Prostate gland (tissue), 2 donors: ENCODE results near the gene PLEKHN1. TPM values are rescaled to one million over a fixed set of nuclear protein-coding genes. Genes with fewer than 3 reads are reported as not detected.

ENCODE experiments used
- DNase-seq: peaks from one replicate; pipeline ENCODE4 v3.0.0-alpha.2; 2019; ENCODE audit warnings: low spot score
- H3K27ac ChIP-seq, 2 donors: fragments of 200-600 bp; sonication (generic); 2 replicates each; pipeline ENCODE4 v1.5.1; 2017 to 2019
- H3K27me3 ChIP-seq: fragments of 200-600 bp; sonication (generic); replicated peaks from 2 replicates; pipeline ENCODE4 v1.5.1; 2019; ENCODE audit not compliant: insufficient read depth
- H3K36me3 ChIP-seq, 2 donors: fragments of 200-600 bp; sonication (generic); 1 replicate in 1 of 2; 2 replicates in 1 of 2; pipeline versions ENCODE4 v1.5.1 to v1.8.1; 2017 to 2019
- H3K4me1 ChIP-seq: fragments of 200-600 bp; sonication (generic); replicated peaks from 2 replicates; pipeline ENCODE4 v1.5.1; 2019
- H3K4me3 ChIP-seq, 2 donors: fragments of 200-600 bp; sonication (generic); 2 replicates each; pipeline ENCODE4 v1.5.1; 2017 to 2019
- H3K9me3 ChIP-seq: fragments of 200-600 bp; sonication (generic); 2 replicates; pipeline ENCODE4 v1.5.1; 2017
- CTCF ChIP-seq, 4 experiments: fragments of 200-600 bp in 2 of 4; fragments of 450-650 bp in 2 of 4; sonication (generic) in 2 of 4; IDR thresholded peaks; 1 replicate in 3 of 4; 2 replicates in 1 of 4; pipeline ENCODE4 v1.5.1; 2016 to 2019; ENCODE audit warnings: antibody characterized with exemption in 4 of 4, mild to moderate bottlenecking in 2 of 4, moderate library complexity in 2 of 4
- POLR2A ChIP-seq: fragments of 450-650 bp; IDR thresholded peaks from one replicate; pipeline ENCODE4 v1.6.1; 2016; ENCODE audit warnings: antibody characterized with exemption, mild to moderate bottlenecking
- POLR2AphosphoS5 ChIP-seq: sonication (generic); formaldehyde crosslinking; IDR thresholded peaks from one replicate; pipeline ENCODE4 v1.6.1; 2017; ENCODE audit warnings: antibody characterized with exemption
- WGBS: methylation state at CpG from one replicate; pipeline ENCODE4 v1.1.5; 2018; 5-methylcytosine and 5-hydroxymethylcytosine counted together
- intact Hi-C: fragments of 100-400 bp; cut with DNase I; formaldehyde crosslinking; loops from one replicate; pipeline ENCODE4 v1.14.2; 2022
- total RNA-seq, 2 donors: library from RNA; depleted of rRNA; stranded (reverse); fragments of >200 nt; gene quantifications; one replicate each; pipeline ENCODE4 v1.1.0, GENCODE V29; 2016

PLEKHN1 gene
- total RNA-seq, 2 donors from 2014 or later, result 1.4 to 6.4 TPM

- H3K4me3 ChIP-seq, result peak overlapping the region; percentile 77 to 78
- TF ChIP-seq CTCF (IDR thresholded peaks at IDR 0.05) (peak; percentile 37 to 65 (median 60)), POLR2AphosphoS5 (no peak)
- intact Hi-C loops, result no loop called here
- WGBS, result 27% methylated on average over 6 of the region's 91 CpGs
- H3K4me1 ChIP-seq, result peaks cover 10% of the 10 kb centered on the region
- DNase-seq, result peak; percentile 78
- H3K9me3 ChIP-seq, result no peaks in the 10 kb centered on the region
- H3K27ac ChIP-seq, result peak overlapping the region; percentile 86 to 97
- no peaks in the 10 kb centered on the region for H3K36me3 ChIP-seq
- no peaks in the 10 kb centered on the region for H3K27me3 ChIP-seq
Measured at GRCh38 chr1:1019122-1019999, 53.1 kb downstream of the PLEKHN1 start.

- Histone ChIP-seq H3K4me1 (peaks cover 14% of the 10 kb centered on the region), H3K9me3 (no peaks in the 10 kb centered on the region), H3K27me3 (no peaks in the 10 kb centered on the region), H3K27ac (peak within 1 kb of the TSS; percentile 86 to 97), H3K36me3 (no peaks in the 10 kb centered on the region), H3K4me3 (peak within 1 kb of the TSS; percentile 77 to 78)
- no peak for DNase-seq
- 0% methylated on average over 47 of the region's 58 CpGs for WGBS
- intact Hi-C loops, result no loop called here
- TF ChIP-seq POLR2A (peak; percentile 66), CTCF (IDR thresholded peaks at IDR 0.05) (no peak)
Measured at GRCh38 chr1:1020000-1020404, 53.7 kb downstream of the PLEKHN1 start, which contains the start of gene AGRN. Gene AGRN (plus strand): TSS chr1:1020120. CDS start chr1:1020173, 53 bp downstream.

- 0% methylated on average over 26 of the region's 59 CpGs for WGBS
- intact Hi-C loops, result no loop called here
- H3K9me3 ChIP-seq, result no peaks in the 10 kb centered on the region
- H3K4me3 ChIP-seq, result peak overlapping the region; percentile 77 to 78
- H3K36me3 ChIP-seq, result no peaks in the 10 kb centered on the region
- no peaks in the 10 kb centered on the region for H3K27me3 ChIP-seq
- no peak for DNase-seq
- H3K27ac ChIP-seq, result peak overlapping the region; percentile 47 to 97
- TF ChIP-seq CTCF (IDR thresholded peaks at IDR 0.05) (no peak), POLR2A (no peak), POLR2AphosphoS5 (no peak)
- peaks cover 17% of the 10 kb centered on the region for H3K4me1 ChIP-seq
Measured at GRCh38 chr1:1020415-1021009, 54.2 kb downstream of the PLEKHN1 start.

- intact Hi-C loops, result no loop called here
- Histone ChIP-seq H3K4me1 (peaks cover 17% of the 10 kb centered on the region), H3K36me3 (no peaks in the 10 kb centered on the region), H3K4me3 (peak overlapping the region; percentile 77 to 78), H3K9me3 (no peaks in the 10 kb centered on the region), H3K27ac (peak overlapping the region in 1 of 2 donors; percentile 97), H3K27me3 (no peaks in the 10 kb centered on the region)
- no peak for TF ChIP-seq CTCF (IDR thresholded peaks at IDR 0.05)
- no peak for TF ChIP-seq POLR2AphosphoS5
- TF ChIP-seq POLR2A, result peak; percentile 38
- WGBS, result 29% methylated on average over 32 of the region's 33 CpGs
- no peak for DNase-seq
Measured at GRCh38 chr1:1021010-1021919, 55.0 kb downstream of the PLEKHN1 start.
